Pulmonary artery endothelial cell (primary cell): Measurements from ENCODE around the gene TMEM98. TPM values are rescaled to one million over a fixed set of nuclear protein-coding genes. Genes with fewer than 3 reads are reported as not detected.
A peak's percentile ranks its signal among the peaks of the same experiment; 100 is the strongest.
"Not testable (repeated sequence)": the region's sequence is repeated elsewhere in the genome, so short reads cannot be mapped to it uniquely, and the experiment has no call there.

Experiments used
- DNase-seq: peaks from one replicate; pipeline ENCODE4 v3.0.0-alpha.2; 2011; ENCODE audit warnings: low read depth, low spot score
- total RNA-seq: library from RNA; depleted of rRNA; stranded (reverse); fragments of >200 nt; gene quantifications from 2 replicates; pipeline ENCODE4 v1.2.3, GENCODE V29; 2014

Gene TMEM98
- total RNA-seq, 1 donor from 2014 or later: 114 TPM

DNA sequence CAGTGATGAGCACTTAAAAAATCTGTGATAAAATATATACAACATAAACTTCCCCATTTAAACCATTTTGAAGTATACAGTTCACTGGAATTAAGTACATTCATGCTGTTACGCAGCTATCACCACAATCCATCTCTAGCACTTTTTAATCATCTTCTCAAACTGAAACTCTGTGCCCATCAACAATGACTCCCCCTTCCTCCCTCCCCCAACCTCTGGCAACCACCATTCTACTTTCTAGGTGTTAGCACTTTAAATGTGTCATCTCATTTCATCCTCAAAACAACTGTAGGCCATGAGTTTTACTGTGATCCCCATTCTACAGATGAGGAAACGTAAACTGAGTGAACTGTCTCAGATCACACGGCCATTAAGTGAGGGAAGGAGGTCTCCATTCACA lies 13.8 kb upstream of the TMEM98 start:
- DNase-seq: no peak

DNA sequence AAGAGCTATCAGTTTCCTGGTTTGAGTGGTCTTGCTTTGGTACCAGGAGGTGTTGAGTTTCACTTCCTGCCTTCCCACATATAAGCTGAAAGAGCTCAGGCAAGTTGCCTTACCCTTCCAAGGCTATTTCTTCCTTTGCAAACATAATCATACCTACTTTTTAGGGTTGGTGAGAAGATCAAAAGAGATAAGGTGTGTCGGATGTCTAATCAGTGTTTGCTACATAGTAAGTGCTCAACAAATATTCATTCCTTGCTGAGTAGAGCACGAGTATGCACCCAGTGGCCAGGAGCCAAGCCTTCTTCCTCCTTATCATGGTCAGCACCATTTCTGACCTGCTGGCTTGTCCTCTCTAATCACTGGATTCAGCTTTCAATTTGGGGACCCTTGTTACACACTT lies 12.7 kb upstream of the TMEM98 start:
- no peak for DNase-seq

DNA sequence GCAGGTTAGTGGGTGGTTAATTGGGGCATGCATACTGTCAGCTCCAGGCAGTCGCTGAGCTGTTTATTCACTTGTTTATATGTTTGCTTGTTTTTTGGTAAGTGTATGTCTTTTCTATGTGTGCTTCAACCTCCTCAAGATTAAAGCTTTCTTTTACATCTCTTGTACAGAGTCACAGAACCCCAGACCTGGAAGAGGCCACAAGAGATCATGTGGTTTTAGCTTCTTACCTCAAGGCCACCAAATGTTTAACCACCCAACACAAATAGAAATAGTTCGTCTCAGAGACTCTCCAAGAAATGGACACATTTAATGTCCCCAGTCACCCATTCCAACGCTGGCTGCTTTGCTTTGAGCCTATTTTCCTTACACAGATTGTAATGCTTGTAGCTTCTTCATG lies 11.8 kb upstream of the TMEM98 start:
- no peak for DNase-seq

- no peak for DNase-seq
Observed at GRCh38 chr17:32917081-32917480, 10.9 kb upstream of the TMEM98 start.

DNA sequence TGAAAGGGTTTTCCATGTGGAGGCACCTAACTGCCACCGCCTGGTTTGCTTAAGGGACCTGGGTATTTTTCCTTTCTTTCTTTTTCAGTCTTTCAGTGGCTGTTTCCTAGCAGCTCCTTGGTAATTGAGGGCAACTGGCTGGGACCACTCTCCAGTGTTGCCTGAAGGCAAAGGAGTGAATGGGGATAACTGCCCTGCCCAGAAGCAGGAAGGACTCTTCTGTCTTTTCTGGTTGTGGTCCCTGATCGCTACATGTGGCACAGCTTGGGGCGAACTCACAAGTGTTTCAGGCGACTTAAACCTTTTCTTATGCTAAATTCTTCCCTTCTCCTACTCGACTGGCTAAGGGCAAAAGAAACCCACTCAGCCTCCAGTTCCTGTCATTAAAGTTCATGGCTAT lies 10.1 kb upstream of the TMEM98 start:
- no peak for DNase-seq

- not testable (repeated sequence) for DNase-seq
Observed at GRCh38 chr17:32919876-32920275, 8.1 kb upstream of the TMEM98 start.

GRCh38 chr17:32920293-32920692 lies 7.7 kb upstream of the TMEM98 start:
- no peak for DNase-seq

DNA sequence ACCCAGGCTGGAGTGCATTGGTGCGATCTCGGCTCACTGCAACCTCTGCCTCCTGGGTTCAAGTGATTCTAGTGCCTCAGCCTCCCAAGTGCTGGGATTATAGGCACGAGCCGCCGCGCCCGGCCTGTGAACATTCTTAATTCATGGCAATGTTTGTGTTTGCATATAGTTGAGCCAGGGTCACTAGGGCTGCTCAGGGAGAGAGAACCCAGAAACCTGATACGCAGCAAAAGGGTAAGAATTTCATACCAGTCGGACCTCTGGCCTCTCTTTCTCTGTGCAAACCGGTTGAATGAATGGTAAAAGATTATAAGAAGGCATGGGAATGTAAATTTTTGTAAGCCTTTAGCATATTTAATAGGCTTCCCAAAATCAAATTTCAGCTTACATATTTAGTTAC lies 6.9 kb upstream of the TMEM98 start:
- no peak for DNase-seq

- not testable (repeated sequence) for DNase-seq
Observed at GRCh38 chr17:32923905-32924304, 4.0 kb upstream of the TMEM98 start.

GRCh38 chr17:32926183-32926582 lies 1.8 kb upstream of the TMEM98 start:
- no peak for DNase-seq

GRCh38 chr17:32926789-32927188 lies 1.2 kb upstream of the TMEM98 start:
- DNase-seq: not testable (repeated sequence)

GRCh38 chr17:32927201-32927723 lies 691 bp upstream of the TMEM98 start:
- peak; percentile 60 for DNase-seq

DNA sequence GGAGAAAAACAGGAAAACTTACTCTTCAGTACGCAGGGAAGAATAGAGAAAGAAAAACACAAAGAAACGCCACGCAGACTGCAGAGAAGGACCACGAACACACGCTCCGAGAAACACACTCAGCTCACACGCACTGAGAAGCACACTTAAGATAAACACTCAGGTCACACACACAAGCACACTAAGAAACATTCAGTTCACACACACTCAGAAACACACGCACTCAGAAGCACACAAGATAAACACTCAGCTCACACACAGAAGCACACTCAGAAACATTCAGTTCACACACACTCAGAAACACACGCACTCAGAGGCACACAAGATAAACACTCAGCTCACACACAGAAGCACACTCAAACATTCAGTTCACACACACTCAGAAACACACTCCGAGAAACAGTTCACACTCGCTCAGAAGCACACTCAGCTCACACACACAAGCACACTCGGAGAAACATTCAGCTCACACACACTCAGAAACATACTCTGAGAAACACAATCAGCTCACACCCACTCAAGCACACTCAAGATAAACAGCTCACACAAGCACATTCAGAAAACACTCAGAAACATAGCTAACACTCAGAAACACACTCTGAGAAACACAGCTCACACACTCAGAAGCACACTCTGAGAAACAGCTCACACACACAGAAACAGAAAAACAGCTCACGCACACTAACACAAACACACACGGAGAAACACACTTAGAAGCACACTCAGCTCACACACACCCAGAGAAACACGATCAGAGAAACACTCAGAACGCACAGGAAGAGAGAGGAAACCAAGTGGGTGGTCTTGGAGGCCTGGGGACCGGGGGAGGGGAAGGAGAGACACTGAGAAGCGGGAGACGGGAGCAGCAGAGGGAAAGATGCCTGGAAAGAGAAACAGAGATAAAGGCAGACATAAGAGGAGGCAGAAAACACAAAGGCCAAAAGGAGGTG lies 908 bp downstream of the TMEM98 start:
- no peak for DNase-seq

DNA sequence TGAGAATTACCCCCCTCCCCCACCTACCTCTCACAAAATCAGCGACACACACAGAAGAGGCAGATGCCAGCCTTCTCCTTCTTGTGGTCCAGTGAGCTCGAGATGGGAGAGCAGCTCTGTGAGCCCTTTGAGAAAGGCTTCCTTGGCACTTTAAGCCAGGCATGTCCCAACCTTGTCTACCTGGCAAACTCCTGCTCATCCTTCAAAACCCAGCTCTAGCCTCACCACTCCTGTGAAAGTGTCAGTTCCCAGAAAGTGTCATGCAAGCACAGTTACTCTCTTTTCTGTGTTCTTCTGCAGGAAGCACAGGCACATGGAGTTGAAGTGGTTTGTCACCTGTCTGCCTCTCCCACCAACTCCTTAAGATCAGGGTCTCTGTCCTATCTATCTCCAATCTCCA lies 1.6 kb downstream of the TMEM98 start:
- no peak for DNase-seq

DNA sequence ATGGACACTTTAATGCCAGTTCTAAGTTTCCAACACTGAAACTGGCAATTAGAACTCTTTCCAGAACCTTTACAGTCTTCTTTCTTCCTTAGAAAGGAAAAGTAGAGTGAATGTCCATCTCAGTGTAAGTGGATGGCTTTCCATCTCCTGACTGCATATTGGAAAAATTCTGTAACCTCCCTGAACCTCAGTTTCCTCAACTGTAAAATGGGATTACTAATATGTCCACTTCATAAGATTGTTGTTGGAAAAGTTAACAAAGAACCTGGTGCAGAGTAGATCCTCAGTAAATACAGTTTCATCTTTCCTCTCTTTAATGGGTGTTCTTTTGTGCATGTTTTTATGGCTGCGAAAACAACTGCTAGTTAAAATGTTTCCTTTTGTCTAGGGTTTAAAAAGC lies 2.6 kb downstream of the TMEM98 start:
- no peak for DNase-seq

- no peak for DNase-seq
Observed at GRCh38 chr17:32931686-32932085, 3.7 kb downstream of the TMEM98 start.

- no peak for DNase-seq
Observed at GRCh38 chr17:32933881-32934280, 5.9 kb downstream of the TMEM98 start.

DNA sequence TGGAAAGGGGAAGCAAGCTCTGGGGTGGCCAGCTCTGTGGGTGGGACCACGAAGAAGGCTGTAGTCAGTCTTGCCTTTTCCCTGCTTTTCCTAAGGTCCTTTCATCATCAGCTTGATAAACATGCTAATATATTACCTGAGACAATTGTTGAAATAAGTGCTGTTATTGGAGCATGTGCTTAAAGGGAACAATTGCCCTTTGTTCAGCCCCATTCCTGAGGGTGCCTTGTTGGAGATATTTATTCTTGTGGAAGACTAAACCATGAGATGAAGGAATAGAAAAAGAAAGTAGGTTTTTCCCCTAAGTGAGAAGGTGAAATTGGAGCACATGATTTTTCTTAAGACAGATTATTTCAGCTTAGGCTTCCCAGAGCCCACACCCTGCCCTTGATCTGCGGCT lies 7.8 kb downstream of the TMEM98 start:
- no peak for DNase-seq

DNA sequence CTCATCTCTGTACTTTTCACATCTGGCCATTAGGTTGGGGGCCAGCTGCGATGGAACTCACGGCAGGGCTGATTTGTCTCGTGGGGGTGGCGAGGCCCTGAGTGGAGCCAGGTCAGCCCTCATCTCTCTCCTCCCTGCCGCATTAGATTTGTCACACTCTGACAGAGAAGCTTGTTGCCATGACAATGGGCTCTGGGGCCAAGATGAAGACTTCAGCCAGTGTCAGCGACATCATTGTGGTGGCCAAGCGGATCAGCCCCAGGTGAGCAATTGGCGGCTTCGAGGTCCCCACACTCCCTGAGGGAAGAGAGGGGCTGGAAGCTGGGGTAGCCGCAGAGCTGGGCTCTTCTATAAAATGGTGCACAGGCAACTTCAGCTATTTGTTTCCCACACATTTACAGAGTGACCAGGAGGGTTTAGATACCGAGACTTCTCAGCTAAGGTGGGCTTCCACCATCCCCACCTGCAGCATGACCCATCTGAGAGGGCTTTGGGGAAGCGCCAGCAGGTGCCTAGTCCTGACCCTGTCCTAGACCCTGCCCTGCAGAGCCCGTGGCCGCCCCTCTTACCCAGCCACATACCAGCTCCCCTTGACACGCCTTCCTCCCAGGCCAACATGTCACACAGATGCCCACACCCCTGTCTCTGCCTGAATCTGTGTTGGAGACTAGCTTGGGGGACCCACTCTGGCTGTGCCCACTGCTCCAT lies 8.4 kb downstream of the TMEM98 start:
- DNase-seq: no peak

DNA sequence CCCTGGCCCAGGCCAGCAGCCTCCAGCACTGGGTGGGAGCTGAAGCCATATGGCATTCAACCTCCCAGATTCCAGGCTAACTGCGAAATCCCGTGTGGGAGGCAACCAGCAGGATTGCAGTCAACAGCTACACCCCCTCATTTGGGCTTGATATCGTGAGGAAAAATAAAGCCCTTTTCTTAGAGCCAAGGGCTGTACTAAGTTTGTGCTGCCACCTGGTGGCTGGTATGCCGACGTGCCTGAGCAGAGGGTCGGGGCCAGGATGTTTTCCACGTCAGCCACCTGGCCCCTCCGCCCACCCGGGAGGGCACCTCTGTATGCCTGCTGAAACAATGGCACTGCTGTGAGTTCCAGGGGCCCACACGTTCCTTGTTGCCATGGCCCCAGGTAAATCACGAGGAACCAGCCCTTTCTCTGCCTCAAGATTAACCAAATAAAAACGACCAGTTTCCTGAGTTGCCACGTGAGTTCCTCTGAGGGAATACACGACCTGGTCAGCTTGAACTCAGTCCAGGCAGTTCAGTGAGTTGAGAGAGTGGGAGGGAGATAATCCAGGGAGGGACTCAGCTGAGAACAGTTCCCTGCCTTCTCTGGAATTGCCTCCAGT lies 9.0 kb downstream of the TMEM98 start:
- peak; percentile 60 for DNase-seq

DNA sequence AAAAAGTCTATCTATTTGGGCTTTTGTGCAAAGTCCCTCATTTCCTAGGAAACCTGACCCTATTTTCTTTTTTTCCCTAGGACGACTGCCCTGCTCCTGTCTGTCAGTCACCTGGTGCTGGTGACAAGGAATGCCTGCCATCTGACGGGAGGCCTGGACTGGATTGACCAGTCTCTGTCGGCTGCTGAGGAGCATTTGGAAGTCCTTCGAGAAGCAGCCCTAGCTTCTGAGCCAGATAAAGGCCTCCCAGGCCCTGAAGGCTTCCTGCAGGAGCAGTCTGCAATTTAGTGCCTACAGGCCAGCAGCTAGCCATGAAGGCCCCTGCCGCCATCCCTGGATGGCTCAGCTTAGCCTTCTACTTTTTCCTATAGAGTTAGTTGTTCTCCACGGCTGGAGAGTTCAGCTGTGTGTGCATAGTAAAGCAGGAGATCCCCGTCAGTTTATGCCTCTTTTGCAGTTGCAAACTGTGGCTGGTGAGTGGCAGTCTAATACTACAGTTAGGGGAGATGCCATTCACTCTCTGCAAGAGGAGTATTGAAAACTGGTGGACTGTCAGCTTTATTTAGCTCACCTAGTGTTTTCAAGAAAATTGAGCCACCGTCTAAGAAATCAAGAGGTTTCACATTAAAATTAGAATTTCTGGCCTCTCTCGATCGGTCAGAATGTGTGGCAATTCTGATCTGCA lies 12.9 kb downstream of the TMEM98 start:
- no peak for DNase-seq
